Stimulated activated CD4-positive, alpha-beta T cell treated with anti-CD3 and anti-CD28 coated beads, TNF-alpha, amount 100 ng/mL, for 4 hours (primary cell): Measurements from ENCODE around the gene LBR.
"Not testable (repeated sequence)": the region's sequence is repeated elsewhere in the genome, so short reads cannot be mapped to it uniquely, and the experiment has no call there.

Experiments
- DNase-seq, 3 experiments: peaks; one replicate each; pipeline ENCODE4 v3.0.0-alpha.2; 2020; ENCODE audit warnings: low read depth in 3 of 3

LBR gene

DNA sequence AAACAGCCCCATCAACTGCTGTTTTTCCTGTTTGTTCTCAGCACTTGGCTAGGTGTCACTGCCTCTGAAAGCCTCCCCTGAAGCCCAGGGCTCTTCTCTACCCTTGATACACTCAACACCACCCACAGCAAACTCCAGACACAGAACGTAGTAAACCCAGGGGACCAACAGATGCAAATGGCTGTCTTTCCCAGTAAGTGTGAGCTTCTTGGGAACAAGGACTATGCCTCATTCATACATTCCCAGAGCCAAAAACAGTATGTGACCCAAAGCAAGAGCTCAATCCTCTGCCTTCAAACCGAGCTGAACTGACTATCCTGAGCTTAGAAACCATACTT, 4.4 kb downstream of the LBR start:
- DNase-seq: no peak

GRCh38 chr1:225422795-225423517, 4.9 kb downstream of the LBR start:
- DNase-seq: no peak

GRCh38 chr1:225422031-225422605, 5.7 kb downstream of the LBR start:
- no peak for DNase-seq

DNA sequence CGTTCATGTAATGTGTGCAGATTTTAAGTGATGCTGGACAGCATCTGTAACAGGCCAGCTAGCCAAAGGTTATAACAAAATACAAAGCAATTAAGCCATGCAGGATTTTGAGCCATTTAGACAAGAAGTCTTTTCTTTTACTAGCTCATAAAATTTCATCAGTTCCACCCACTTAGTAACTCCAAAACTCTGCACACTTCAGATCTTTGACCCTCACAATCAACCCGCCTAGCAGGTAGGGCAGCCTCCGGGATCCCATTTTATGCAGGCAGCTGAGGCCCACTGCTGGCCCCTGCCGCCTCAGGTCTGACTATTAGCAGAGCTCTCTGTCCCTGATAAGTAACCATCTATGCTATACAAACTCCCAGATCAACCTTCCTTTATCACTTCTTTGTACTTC, 9.2 kb downstream of the LBR start:
- DNase-seq: no peak

DNA sequence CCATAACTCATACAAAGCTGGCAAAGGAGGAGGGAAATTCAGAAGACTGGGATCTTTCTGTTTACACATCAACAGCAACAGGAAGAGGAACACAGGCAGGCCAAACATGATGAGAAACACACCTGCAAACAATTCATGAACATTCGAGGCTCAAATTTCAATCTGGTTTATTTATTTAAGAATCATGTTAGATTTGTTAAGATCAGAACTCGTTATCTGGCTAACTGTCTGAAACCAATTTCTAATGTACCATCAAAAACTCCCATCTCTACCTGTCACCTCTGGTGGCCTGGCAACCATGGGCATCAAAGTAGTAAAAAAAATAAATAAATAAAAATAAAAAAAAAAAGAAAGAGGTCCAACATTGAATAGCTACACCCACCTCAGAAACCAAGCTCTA, 9.8 kb downstream of the LBR start:
- DNase-seq: no peak

- DNase-seq: no peak
Observed at GRCh38 chr1:225415967-225416745, 11.7 kb downstream of the LBR start.

DNA sequence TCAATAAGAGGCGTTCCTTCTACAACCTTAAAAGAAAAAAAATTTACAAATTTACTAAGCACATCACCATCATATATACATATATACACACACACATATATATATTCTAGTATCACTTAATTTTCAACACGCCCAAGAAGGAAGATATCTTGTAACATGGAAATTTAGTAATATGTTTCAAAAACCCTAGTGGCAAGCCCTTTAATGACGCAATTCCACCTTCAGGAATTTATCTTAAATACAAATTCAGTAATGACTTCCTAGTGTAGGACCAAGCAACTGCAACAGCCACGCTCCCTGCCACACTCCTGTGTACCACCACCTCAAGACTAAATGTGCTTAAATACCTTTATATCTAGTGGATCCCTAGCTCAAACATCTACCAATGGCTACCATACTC, 12.5 kb downstream of the LBR start:
- DNase-seq: no peak

GRCh38 chr1:225413708-225414375, 14.0 kb downstream of the LBR start:
- no peak for DNase-seq

- DNase-seq: no peak
Observed at GRCh38 chr1:225412803-225413351, 15.0 kb downstream of the LBR start.

- no peak for DNase-seq
Observed at GRCh38 chr1:225412321-225412720, 15.5 kb downstream of the LBR start.

DNA sequence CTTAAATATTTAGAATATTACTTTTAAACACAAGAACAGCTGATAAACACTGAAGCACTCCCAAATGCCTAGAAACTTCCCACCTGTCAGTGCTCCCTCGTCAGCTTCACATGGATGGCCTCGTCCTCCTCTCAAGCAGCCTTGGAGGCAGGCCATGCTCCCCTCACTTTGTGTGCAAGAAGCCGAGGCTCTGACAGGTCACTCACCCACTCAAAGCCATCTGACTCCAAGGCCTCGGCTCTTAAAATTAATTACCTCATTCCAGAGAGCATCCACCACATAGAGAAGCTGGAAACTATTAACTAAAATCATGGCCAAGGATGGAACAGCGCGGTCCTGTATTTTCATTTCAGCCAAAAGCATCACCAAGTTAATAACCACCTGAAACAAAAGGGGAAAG, 17.8 kb downstream of the LBR start:
- no peak for DNase-seq

GRCh38 chr1:225409051-225409450, 18.8 kb downstream of the LBR start:
- no peak for DNase-seq

- no peak for DNase-seq
Observed at GRCh38 chr1:225408249-225408648, 19.6 kb downstream of the LBR start.

DNA sequence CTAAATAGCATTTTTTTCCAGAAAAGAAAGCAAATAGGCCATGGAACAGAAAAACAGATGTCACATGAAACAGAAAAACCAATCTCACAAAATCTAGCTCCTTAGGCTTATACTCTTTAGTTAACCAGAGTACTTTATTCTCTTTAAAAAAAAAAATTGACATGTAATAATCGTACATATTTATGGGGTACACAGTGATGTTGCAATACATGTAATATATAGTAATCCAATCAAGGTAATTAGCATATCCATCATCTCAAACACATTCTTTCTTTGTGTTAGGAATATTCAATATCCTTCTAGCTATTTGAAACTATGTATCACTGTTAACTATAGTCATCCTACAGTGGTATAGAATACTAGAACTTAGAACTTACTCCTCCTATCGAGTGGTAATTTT, 20.1 kb downstream of the LBR start:
- no peak for DNase-seq

DNA sequence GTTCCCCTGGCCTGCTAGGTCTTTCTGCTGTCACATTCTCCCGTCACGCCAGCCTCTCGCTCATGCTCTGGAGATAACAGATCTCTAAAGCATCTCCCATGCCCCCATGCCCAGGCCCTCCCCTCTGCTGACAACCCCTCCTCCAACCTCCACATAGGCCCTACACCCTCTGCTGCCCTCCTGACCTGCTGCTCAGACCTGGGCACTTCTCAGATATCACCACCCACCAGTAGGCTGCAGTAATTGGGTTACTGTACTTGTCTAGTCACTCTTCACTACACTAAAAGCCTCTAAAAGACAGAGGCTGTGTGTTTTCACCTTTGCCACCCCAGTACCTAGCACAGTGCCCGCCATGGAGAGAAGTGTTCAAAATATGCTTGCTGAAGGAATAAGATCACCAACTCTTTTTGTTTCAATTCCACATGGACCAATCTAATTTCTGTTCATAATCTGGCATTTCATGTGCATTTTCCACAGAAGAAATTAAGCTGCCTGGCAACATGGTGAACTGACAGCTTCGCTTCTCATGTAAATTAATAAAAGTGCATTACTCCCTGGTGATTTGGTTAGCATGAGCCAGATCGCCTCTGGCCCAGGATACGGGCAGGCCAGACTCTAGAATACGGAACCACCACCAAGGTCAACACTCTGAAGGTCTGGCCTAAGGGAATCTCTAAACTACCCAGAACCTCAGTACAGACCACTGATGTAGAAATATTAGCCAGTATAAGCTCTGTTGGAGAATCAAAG, 20.7 kb downstream of the LBR start:
- no peak for DNase-seq

- DNase-seq: no peak
Observed at GRCh38 chr1:225400968-225401367, 26.9 kb downstream of the LBR start.

- no peak for DNase-seq
Observed at GRCh38 chr1:225396357-225396756, 31.5 kb downstream of the LBR start.

DNA sequence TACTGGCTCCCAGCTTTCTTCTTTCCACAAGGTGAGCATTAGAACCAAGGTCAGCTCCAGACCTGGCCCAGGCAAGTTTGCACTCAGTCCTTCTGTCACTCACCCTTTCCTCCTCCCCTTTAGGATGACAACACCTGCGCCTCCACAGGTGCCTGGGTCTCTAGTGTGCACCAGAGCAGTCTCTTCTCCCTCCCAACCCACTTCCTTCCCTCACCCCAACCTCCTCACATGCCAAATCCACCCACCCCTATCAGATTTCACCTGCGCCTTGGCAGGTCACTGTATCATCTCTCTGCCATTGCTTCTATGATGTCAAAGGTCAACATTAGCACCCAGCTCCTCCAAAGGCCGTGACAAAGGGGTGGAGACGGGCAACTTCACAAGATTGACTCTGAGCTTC, 38.0 kb downstream of the LBR start:
- DNase-seq: no peak

- no peak for DNase-seq
Observed at GRCh38 chr1:225388372-225388771, 39.5 kb downstream of the LBR start.

DNA sequence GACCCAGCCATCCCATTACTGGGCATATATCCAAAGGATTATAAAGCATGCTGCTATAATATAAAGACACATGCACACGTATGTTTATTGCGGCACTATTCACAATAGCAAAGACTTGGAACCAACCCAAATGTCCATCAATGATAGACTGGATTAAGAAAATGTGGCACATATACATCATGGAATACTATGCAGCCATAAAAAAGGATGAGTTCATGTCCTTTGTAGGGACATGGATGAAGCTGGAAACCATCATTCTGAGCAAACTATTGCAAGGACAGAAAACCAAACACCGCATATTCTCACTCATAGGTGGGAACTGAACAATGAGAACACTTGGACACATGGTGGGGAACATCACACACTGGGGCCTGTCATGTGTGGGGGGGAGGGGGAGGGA, 41.0 kb downstream of the LBR start:
- not testable (repeated sequence) for DNase-seq

- no peak for DNase-seq
Observed at GRCh38 chr1:225380691-225381090, 47.1 kb downstream of the LBR start.

GRCh38 chr1:225378880-225379279, 49.0 kb downstream of the LBR start:
- no peak for DNase-seq
